ENCODE data around the gene TAX1BP3.

Gene TAX1BP3

DNA sequence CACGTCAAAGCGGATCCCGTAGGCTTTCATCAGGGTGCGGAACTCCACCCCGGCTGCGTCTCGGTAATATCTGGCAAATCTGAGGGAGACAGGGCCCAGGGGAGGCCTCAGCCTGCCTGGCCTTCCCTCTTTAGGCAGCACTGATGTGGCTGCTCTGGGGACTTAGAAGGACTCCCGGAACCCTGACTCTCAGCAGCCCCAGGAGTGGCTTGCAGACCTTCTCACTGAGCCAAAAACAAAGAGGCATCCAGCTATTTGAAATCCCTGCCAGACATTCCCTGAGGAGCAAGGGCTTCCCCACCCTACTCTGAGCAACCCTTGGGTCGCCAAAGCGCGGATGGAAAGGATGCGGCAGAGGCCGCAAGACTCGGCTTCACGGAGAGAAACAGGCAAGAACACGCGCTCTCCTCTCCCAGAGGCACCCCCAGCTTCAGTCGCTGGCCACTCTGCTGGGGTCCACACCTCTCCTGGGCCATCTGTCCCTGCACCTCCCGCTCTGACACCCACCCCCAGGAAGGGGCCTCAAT, 19.7 kb upstream of the TAX1BP3 start:
- no peak for DNase-seq

DNA sequence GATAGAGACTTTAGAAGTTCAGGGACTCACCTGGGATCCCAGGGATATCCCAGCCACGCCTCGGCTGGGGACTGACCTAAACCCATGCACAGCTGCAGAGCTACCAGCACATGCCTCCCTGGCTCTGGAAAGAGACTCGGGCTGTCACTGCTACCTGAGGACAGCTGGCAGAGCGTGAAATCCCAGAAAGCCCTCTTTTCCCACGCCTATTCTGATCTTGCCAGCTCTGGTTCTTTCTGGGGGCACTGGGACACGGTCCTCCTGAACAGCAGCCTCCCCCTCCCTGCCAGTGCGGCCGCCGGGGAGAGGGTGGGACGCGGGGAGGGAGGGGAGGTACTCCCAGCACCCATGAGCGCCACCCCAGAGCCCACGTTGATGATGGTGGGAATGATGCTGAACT, 16.8 kb upstream of the TAX1BP3 start:
- no peak for DNase-seq

DNA sequence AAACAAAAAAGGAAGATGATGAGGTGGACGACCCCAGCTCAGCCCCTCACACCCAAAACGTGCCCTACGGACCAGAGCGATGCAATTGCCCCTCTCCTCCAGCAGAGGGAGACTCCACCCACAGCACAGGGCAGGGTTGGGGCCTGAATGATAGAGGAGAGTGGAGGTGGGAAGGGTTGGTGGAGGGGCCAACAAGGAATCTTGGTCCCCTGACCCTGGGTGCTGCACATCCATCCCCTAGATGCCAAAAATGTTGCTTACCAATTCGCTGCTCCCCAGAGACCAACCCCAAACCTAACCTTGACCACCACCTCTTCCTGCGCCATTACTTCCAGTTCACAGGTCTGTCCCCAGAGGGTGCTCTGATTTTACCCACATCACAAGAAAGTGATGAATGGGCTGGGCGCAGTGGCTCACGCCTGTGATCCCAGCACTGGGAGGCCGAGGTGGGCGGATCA, 14.7 kb upstream of the TAX1BP3 start:
- peak; percentile 37 to 42 for DNase-seq

DNA sequence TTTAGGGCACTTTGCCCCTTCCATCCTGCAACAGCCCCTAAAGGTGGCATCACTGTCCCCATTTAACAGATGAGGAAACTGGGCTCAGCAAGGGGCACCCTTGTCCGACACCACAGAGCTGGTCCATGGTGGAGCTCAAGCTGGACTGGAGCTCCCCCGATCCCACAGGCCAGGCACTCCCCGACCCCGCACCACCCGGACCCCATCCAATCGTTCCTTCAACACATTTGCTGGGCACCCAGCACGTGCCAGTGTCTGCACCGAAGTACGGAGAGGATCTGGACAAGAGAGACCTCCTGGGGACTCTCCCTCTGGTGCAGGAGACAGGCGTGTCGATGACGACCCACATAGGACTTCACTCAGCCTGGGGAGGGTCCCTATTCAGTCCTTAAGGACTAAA, 13.7 kb upstream of the TAX1BP3 start:
- DNase-seq: no peak

DNA sequence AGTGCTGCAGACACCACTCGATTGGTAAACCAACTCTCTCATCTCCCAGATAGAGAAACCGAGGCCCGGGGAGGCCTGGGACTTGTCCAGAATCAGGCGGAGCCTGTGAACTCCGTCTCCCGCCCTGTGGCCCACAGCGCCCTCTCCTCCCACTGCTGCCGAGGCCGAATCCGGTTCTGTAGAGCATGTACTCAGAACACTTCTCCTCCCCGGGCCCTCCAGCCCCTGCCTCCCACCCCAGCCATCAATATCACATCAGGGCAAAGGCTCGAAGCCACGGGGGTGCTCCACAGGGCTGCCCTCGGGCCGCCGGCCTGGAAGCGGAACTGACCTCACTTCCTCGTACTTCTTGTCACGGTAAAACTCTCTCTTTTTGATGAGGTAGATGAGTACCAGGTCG, 13.2 kb upstream of the TAX1BP3 start:
- DNase-seq: no peak

DNA sequence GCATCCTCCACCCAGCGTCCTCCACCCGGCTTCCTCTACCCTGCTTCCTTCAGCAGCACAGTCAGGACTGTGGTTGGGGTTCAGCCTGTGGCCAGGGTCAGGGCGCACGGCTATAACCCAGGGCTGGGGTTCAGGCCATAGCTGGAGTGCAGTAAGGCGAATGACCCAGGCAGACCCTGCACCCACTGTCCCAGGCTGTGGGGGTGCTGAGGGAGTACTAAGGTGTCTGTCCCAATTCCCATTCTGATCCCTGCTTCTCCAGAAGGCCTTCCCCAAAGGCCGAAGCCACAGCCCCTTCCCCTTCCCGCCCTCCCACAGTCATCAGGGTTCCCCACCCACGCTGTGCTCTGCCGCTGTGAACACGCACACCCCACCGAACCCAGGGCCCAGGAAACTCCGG, 12.7 kb upstream of the TAX1BP3 start:
- no peak for DNase-seq

DNA sequence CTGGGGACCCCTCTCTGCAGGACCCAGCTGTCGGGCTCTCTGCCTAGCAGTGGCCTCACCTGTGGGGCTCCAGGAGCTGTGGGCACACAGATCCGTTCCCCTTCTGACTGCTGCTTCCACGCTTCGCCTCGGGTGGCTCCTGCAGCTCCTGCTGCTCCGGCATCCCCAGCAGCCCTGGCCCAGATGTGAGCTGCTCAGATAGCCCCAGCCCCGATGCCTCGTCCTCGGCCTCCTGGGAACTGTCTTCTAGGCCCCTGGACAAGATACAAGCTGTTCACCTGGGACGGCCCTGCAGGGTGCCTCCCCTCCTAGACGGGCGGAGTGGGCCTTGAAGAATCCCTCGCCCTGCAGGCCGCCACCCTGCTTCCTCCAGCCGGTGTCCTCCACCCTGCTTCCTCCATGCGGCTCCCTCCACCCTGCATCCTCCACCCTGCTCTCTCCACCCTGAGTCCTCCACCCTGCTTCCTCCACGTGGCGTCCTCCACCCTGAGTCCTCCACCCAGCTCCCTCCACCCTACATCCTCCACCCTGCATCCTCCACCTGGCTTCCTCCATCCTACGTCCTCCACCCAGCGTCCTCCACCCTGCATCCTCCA, 11.3 kb upstream of the TAX1BP3 start:
- no peak for DNase-seq

DNA sequence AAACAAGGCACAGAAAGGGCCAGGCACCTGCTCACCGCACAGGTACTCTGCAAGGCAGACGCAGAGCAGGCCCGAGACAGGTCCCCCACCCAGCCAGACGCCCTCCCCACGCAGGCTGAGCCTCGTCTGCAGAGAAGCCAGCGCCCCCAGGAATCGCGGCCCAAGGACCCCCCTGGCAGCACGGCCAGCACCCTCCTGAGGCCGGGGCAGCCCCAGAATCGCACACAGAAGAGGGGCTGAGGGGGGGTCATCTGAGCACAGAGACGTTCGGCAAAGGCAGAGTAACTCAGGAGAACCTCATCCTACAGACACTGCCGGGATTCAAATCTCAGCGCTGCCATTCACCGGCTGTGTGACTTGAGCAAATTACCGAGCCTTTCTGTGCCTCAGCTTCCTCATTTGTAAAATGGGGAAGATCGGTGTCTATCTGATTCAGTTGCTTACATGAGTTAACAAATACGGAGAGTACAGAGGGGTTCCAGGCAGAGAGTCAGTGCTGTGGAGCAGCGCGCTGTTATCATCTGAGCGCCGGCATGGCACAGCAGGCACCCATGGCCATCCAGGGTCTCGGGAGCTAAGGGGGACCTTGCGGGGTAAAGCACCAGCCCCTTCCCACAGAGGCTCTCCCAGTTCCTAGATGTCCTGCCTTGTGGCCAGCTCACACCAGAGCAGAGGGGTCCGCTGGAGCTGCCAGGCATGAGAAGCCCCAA, 10.6 kb upstream of the TAX1BP3 start:
- peak; percentile 41 to 58 for DNase-seq

DNA sequence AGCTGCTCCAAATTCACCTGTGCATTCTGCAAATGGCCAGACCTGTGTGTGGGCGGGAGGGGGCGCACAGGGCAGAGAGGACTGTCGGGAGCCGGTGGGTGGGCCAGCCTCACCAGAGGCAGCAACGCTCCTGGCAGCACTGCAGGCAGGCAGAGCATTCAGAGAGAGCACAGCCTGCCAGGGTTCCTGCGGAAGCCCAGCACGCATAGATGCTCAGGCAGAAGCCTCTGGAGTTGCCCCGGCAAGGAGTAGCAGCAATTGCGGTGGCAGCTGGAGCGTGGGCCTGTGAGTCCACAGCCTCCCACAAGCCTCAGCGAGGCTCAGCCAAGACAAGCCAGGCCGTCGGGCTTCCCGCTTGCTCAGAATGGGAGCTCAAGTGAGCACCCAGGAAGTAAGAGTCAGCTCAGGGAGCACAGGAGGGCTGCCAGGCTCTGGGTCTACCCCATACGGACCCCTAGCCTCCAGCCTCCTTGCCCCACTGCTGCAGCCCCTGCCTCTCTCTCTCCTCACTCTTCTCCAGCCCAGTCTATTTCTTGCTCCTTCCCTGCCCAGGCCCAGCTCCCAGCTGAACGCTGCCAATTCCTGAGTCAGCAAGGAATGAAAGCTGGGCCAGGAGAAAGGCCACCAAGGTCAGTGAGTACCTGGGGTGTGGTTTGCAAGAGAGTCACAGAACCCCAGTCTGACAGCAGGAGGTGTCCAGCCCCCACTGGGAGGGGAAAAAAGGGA, 9.9 kb upstream of the TAX1BP3 start:
- DNase-seq: no peak

DNA sequence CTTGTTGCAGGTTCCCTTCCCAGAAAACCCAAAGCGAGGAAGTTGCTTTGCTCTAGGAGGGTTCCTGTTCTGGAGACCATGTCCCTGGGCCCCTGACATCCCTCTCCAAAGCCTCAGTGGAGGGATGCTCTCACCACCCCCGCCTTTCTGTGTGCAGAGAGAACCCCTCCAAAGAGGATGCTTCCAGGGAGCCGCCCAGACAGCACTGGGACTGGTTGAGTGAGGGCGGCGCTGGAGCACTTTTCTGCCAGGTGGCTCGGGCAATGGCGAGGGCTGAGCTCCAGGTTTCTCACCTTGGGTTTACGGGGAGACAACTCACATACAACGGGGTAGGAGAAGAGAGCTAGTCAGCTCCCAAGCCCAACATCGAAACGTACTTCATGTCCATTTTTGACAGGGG, 7.5 kb upstream of the TAX1BP3 start:
- no peak for DNase-seq

DNA sequence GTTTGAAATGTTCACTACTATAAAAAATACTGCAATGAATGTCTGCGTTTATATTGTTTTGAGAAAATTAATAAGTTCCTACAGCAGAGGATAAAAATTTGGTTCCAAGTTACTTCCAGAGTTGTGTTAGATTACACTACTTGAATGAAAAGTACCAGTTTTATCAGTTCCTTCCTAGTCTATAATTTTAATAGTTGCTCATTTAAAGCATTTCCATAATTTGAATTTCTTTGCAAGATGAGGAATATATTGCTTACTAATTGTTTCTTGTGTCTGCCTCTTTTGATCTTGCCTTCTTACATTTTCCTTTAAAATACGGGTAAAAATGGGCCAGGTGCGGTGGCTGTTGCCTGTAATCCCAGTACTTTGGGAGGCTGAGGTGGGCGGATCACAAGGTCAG, 4.2 kb upstream of the TAX1BP3 start:
- no peak for DNase-seq

DNA sequence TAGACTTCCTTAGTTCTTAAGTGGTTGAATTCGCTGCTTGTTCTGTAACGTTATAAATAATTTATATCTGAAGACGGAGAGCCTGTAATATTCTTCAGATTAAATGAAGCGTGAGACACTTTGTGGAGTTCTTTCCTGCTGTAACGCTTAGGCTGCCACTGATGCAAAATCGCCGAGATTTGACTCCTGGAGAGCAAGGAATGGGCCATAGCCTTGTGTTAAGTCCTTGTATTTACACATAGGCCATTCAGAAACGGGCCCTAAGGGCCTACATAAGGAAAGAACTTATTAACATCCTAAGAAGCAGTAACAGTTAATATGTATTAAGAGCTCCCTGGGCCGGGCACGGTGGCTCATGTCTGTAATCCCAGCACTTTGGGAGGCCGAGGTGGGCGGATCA, 1.2 kb upstream of the TAX1BP3 start:
- DNase-seq: no peak

DNA sequence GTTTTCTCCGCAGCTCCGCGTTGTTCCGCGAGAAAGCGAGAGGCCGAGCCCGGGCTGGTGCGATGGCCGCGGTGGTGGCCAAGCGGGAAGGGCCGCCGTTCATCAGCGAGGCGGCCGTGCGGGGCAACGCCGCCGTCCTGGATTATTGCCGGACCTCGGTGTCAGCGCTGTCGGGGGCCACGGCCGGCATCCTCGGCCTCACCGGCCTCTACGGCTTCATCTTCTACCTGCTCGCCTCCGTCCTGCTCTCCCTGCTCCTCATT, 638 bp upstream of the TAX1BP3 start:
- no peak for DNase-seq

DNA sequence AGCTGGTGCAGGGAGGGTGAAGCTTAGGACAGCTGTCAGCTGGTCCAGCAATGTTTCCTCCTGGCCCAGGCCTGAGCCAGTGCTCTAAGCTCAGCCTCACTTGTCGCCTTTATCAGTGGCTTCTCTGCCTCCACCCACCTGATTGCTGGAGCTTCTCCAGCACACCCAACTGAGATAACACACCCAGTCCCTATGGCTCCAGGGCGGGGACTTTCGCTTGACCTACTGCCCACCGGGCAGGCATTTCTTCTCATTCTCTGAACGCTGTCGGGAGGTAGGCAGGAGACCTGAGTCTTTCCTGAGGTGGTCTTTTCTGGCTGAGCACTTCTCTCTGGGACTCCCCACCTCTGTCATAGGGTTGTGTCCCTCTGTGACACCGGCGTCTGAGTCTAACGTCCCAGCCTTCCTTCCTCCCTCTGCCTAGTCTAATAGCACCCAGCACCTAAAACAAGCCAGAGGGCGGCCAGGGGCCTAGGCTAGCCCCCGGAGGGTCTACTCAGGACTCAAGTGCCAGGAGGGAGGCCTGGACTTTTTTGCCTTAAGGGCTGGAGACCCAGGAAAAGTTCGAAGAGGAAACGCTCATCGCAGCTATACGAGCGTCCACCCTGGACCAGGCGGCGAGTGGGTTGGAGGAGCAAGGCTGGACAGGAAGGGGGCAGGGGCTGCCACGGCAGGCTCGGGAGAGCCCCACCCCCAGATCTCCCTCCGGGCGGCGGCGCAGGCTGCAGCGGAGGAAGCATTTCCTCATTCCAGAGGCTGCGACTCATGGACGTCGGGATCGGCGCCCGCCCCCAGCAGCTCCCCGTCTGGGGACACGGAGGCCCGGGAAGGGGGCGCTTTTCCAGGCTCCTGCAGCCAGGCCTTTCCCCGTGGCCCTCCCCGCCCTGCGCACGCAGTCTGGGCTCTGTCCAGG, 756 bp downstream of the TAX1BP3 start:
- DNase-seq: peak; percentile 63 to 84

DNA sequence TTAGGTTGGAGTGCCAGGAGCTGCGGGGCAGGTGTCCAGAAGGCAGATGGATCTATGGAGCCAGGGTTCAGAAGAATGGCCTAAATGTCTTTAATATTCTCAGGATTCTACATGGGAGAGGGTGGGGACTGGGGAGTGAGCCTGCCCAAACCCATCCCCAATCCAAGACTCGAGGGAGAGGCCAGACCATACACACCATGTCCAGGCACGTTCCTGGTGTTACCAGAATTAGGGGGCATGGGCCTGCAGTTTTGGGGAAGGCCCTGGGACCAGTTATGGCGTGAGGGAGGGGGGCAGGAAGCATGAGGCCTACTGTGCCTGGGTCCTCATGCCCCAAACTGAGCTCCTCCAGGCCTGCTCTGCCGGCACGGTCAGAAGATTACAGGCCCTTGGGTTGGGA, 1.9 kb downstream of the TAX1BP3 start:
- DNase-seq: no peak

DNA sequence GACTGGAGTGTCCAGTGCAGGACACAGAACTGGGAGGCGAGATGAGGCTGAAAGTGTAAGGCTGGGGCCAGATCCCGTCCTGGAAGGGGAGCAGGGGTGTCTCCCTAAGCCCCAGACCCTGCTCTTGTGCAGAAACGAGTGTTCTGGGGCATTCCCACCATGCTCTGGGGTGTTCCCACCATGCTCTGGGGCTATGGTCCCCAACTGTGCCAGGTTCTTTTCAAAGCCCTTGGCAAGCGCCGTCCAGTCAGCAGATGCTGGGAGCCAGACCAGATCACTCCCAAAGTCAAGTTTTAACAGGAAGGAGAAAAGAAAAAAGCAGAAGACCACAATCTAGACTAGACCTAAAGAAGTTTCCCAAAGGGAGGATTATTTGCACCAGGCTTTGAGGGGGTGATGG, 2.5 kb downstream of the TAX1BP3 start:
- no peak for DNase-seq

DNA sequence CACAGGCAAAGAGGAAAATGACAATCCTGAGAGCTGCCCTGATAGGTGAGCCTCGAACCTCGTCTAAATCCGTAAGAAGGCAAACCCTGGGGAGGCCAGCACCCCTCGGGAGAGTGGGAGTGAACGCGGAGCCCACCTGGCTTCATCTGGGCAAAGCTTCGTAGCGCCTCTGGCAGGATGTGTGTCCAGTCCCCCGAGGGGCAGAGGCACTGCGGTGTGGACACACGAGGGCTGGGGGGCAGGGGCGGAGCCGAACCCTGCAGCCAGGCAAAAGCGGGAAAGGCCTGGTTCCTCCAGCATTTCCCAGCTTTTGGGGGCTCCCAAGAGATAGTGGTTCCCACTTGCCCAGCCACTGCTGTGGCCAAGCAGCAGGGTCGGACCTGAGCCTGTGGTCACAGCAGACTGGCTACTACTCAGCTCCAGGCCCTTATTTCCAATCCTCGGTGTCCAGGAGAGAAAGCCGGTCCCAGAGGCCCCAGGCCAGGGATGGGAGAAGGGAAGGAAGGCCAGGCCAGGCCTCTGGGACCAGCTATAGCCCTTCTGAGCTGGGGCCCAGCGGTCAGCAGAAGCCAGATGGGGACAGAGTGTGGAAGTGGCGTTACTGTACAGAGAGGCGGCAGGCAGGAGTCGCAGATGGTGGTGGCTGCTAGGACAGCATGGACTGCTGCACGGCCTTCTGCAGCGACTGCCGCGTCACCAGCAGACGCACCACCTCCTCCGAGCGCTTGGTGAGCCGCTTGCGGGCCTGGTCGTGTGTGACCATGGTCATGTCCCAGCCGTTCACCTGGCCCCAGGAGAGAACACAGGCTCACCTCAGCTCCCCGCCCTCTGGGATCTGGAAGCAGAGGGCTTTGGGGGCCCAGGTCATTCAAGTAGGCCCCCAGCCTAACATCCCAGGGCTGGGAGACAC, 5.0 kb downstream of the TAX1BP3 start:
- DNase-seq: no peak

DNA sequence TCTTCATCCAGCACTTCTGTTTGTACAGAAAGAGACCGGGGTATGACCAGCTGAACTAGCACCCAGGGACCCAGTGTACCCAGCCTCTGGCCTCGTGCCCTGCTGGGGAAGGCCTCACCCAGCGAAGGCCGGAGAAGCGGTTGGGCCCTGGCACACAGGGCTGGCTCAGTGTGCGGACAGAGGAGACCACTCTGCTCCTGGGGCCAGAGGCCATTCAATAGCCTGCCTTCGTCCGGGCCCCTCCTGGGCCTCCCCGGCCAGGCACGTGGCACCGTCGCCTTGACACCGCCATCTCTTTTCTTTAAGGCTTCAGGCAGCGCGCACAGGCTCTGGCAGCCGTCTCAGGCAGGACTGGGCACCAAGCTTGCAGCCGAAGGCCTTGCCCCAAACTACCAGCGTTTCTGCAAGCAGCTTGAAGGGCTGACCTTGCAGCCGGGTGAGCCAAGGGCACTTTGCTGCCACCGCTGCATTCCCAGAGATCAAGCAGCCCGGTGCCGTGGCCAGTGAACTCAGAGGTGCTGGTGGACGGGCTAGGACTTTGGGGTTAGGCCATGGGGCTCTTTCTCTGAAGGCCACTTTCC, 8.0 kb downstream of the TAX1BP3 start:
- DNase-seq: no peak

DNA sequence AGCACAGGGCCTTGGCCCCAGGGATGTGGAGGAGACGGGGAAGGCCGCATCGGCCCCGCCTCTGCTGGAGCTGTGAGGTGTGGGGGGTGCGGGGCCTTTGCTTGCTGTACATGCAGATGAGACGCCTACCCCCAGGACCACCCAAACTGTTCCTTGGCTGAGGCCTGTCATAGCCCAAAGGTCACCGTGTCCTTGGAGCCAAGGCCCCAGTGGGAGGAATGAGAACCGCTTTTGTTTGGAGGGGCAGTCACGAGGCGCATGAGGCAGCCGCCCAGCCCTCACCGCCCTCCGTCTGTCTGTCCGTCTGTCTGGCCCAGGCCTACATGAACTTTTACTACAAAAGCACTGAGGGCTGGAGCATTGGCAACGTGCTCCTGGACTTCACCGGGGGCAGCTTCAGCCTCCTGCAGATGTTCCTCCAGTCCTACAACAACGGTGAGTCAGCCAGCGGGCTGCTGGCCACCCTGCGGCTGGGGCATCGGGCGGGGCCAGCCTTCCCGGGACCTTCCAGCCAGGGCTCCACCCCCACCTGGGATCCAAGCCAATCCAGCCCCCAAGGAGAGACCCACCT, 8.8 kb downstream of the TAX1BP3 start:
- DNase-seq: no peak

DNA sequence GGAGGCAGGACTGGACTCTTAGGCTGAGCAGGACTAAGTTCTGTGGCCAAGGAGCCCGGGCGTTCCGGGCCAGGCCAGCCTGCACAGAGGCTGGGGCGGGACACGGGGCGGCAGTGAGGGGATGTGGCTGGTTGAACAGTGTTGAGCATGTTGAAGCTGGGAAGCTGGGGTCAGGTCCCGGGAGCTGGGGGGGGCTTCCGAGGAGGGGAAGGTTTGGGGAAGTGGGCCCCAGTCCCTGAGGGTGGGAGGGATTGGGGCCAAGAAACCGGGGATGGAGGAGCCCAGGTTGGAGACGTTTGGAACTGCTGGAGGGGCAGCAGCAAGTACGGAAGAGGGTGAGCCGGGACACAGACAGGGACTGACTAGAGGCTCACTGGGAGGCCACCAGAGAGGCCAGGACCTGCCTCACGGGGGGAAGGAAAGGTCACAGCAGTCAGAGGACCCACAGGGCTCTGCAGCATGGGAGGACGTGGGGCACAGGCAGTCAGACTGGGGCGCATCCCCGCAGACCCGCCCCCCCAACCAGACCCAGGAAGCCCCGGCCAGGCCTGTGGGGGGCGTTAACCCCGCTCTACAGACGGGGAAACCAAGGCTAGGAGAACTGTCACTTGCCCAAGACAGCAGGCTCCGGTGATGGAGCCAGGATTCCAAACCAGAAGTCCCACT, 9.5 kb downstream of the TAX1BP3 start:
- no peak for DNase-seq
